Mucosa of descending colon (tissue), 3 donors: Measurements from ENCODE around the gene SELPLG. TPM values are rescaled to one million over a fixed set of nuclear protein-coding genes. Genes with fewer than 3 reads are reported as not detected.

Source experiments
- ATAC-seq: fragments of 200-7000 bp; cut with Tn5 transposase; one replicate; pipeline ENCODE4 v1.9.1; 2020; ENCODE audit warnings: mild to moderate bottlenecking, moderate library complexity
- DNase-seq, 3 donors: peaks; one replicate each; pipeline ENCODE4 v3.0.0-alpha.2; 2020
- H3K36me3 ChIP-seq: fragments of 200-600 bp; one replicate; pipeline ENCODE4 v1.8.0; 2021; ENCODE audit warnings: low read depth, mild to moderate bottlenecking
- H3K4me1 ChIP-seq: fragments of 200-600 bp; one replicate; pipeline ENCODE4 v1.8.0; 2021; ENCODE audit warnings: low read depth, mild to moderate bottlenecking
- H3K4me3 ChIP-seq: fragments of 200-600 bp; one replicate; pipeline ENCODE4 v1.8.0; 2021; ENCODE audit warnings: mild to moderate bottlenecking
- H3K9me3 ChIP-seq: fragments of 200-600 bp; one replicate; pipeline ENCODE4 v1.8.0; 2021; ENCODE audit warnings: mild to moderate bottlenecking
- intact Hi-C, 2 donors: fragments of 100-400 bp; cut with DNase I in 1 of 2; cut with micrococcal nuclease in 1 of 2; formaldehyde crosslinking; loops; one replicate each; pipeline versions ENCODE4 v1.11.0 to v1.11.1; 2022; cut with DNase I, micrococcal nuclease
- total RNA-seq, 3 donors: library from RNA; stranded (reverse); fragmentation: NEBNext Ultra II Directional in 2 of 3; extraction: Animal tissue kit (Norgen Biotek cat#: 25700) in 2 of 3; gene quantifications; one replicate each; pipeline versions ENCODE4 v1.2.1 to v1.2.4, GENCODE V29; 2021 to 2023
- TF ChIP-seq, protein P1 (sequence below): fragments of 200-600 bp; IDR thresholded peaks from one replicate; pipeline ENCODE4 v1.8.0; 2022; ENCODE audit warnings: antibody characterized with exemption, mild to moderate bottlenecking
- donor health status: DM: no; HTN: no; CAD: no; lungs with moderate emphysema.
- donor health status: DM: no; HTN: no; CAD: no.
- donor health status: DM: no; HTN: yes; CAD: no.

The SELPLG gene
- total RNA-seq, 3 donors from 2014 or later = 3.3 to 6.5 (median 6.0) TPM

DNA sequence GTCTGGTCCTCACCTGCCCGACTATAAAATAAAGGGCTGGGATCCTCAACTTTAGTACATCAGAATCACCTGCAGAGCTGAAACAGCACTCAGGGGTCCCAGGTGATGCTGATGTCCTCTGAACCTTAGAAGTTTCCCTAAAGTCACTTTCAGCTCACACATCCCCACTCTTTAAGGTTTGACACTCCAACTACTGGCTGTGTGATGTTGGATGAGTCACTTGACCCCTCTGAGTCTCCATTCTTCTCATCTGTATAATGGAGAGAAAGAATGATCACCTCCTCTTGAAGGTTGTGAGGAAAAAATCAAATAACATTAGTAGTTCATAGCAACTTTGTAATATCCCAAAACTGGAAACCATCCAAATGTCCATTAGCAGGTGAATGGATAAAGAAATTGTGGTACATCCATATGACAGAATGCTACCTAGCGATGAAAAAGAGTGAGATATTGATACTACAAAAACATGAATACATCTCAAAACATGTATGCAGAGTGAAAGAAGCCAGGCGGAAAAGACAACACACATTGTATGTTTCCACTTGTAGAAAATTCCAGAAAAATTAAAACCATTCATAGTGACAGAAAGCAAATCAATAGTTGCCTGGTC lies 49.1 kb downstream of the SELPLG start:
- Histone ChIP-seq H3K9me3 (no peaks in the 10 kb centered on the region), H3K36me3 (no peaks in the 10 kb centered on the region), H3K4me1 (no peaks in the 10 kb centered on the region), H3K4me3 (no peak overlapping the region)
- TF ChIP-seq, protein P1, sequence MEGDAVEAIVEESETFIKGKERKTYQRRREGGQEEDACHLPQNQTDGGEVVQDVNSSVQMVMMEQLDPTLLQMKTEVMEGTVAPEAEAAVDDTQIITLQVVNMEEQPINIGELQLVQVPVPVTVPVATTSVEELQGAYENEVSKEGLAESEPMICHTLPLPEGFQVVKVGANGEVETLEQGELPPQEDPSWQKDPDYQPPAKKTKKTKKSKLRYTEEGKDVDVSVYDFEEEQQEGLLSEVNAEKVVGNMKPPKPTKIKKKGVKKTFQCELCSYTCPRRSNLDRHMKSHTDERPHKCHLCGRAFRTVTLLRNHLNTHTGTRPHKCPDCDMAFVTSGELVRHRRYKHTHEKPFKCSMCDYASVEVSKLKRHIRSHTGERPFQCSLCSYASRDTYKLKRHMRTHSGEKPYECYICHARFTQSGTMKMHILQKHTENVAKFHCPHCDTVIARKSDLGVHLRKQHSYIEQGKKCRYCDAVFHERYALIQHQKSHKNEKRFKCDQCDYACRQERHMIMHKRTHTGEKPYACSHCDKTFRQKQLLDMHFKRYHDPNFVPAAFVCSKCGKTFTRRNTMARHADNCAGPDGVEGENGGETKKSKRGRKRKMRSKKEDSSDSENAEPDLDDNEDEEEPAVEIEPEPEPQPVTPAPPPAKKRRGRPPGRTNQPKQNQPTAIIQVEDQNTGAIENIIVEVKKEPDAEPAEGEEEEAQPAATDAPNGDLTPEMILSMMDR = no peak
- no peak for ATAC-seq
- intact Hi-C loops = no loop called here
- DNase-seq = no peak

DNA sequence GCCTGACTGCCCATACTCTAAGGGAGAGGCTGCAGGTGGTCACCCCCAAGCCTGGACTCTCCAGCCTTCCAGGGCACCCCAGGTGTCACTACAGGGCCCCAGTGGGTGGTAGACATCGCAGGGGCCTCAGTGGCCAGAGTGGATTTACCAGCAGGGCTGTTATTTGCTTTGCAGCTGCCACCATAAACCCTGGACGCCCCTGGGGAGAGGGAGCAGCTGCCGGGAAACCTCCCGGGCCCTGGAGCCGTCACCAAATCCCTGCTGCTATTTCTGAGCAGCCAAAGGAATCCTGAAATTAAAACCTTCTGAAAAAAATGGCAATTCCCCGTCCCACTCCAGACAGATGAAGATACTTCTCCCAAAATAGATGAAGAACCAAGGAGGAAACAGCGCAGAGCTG lies 49.7 kb downstream of the SELPLG start:
- intact Hi-C loops = no loop called here
- H3K4me1 ChIP-seq = no peaks in the 10 kb centered on the region
- ATAC-seq (no peak), DNase-seq (no peak)
- H3K9me3 ChIP-seq = no peaks in the 10 kb centered on the region
- no peaks in the 10 kb centered on the region for H3K36me3 ChIP-seq
- H3K4me3 ChIP-seq = no peak overlapping the region
- TF ChIP-seq, protein P1 = no peak

DNA sequence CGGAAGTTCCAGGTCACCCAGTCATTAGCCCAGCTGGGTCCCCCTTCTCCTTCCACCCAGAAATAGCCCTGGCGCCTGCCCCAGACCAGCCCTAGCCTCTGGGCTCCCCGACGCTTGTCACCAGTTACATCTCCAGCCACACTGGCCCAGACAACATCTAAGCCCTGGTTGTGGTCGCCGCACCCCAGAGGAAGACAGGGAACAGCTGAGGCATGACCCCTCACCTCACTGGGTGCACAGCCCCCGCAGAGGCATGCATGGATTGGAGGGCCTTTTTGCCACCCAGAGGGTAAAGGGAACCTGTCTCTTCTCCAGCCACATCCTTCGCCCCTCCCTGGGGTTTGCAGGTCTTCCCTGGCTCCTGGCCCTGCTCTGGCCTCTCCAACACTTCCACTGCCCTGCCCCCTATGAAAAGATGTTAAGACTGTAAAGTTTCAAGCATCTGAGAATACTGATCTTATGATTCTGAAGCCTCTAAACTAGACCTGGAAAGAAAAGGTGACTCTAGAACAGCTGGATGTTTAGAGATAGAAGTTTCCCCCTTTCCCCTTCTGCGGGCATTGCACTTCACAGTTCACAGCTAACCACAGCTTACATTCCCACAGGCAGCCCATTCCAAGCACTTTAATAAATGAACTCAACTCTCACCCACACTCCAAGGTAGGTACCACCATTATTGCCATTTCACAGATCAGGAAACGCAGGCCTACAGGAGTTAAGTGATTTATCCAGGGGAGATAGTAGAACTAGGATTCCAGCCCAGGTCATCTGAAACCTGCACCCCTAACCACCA lies 50.5 kb downstream of the SELPLG start:
- ATAC-seq = no peak

DNA sequence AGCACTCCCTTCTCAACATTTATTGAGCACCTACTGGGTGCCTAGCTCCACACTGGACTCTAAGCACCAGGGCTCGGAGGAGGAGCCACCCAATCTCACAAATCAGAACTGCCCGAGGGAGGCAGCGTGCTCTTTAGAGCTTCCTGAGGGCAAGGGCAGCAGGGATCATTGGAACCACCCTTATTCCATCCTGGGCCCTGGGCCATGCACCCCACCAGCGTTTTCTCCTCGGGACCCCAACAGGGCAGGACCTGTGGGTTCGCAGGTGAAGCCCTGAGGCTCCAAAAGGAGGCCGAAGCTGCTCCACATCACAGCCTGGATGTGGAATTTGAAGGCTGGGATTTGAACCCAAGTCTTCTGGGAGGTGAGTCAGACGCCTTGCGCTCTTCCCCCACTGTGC lies 51.2 kb downstream of the SELPLG start:
- ATAC-seq (no peak), DNase-seq (no peak)
- no peaks in the 10 kb centered on the region for H3K4me1 ChIP-seq
- TF ChIP-seq, protein P1 = no peak
- H3K4me3 ChIP-seq = no peak overlapping the region
- no peaks in the 10 kb centered on the region for H3K36me3 ChIP-seq
- no peaks in the 10 kb centered on the region for H3K9me3 ChIP-seq
- intact Hi-C loops = no loop called here

More for the DNA sequence above, 50.5 kb downstream of the SELPLG start:
- H3K9me3 ChIP-seq = no peaks in the 10 kb centered on the region
- no peaks in the 10 kb centered on the region for H3K36me3 ChIP-seq
- TF ChIP-seq, protein P1 = no peak
- H3K4me1 ChIP-seq = no peaks in the 10 kb centered on the region
- no peak for DNase-seq
- H3K4me3 ChIP-seq = no peak overlapping the region
- intact Hi-C loops = no loop called here

DNA sequence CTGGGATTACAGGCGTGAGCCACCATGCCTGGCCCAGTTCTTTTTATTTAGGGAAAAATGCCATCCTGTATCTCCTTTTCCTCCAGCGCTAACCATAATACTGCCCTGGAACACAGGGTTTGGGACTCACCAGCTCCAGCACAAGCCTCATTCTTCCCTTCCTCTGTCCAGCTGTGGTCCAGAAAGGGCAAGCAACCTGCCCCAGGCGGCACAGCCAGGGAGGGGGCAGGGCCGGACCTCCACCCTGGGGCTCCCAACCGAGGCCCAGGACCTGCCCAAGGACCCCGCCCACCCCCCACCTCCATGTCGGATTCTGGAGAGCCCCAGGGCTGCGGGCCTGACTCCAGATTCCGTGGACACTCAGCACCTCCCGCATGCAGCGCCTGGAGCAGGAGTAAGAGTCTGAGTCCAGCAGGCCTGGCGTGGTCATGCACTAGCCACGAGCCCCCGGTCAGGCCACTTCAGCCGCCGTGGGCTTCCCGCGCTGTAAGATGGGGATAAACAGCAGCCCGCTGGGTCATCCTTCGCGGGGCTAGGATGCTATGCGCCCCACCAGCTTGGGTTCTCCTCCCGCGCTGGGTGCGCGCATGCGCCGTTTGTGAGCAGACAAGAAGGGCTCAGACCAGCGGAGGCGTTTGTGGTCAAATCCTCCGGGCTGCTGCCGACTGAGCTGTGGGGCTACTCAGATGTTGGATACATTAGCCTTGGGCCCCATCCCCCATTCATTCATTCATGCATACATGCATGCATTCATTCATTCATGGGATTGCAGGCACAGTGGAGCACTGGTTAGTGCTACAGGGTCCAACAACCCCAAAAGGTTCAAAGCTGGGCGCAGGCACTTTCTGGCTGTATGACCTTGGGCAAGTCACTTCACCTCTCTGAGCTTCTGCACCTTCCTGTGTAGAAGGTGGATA lies 52.1 kb downstream of the SELPLG start:
- H3K4me1 ChIP-seq = no peaks in the 10 kb centered on the region
- H3K36me3 ChIP-seq = no peaks in the 10 kb centered on the region
- intact Hi-C loops = no loop called here
- DNase-seq = no peak
- no peak overlapping the region for H3K4me3 ChIP-seq
- ATAC-seq = no peak
- TF ChIP-seq, protein P1 = no peak
- H3K9me3 ChIP-seq = no peaks in the 10 kb centered on the region
